CD4-positive, alpha-beta T cell treated with Interleukin-10 for 1 hour (primary cell): Measurements from ENCODE around the gene PRCD.

Experiments used
- DNase-seq: peaks from one replicate; pipeline ENCODE4 v3.0.0-alpha.2; 2020

PRCD gene

GRCh38 chr17:76575570-76575969 lies 35.7 kb downstream of the PRCD start:
- DNase-seq, result no peak

GRCh38 chr17:76576189-76576588 lies 36.3 kb downstream of the PRCD start:
- no peak for DNase-seq

DNA sequence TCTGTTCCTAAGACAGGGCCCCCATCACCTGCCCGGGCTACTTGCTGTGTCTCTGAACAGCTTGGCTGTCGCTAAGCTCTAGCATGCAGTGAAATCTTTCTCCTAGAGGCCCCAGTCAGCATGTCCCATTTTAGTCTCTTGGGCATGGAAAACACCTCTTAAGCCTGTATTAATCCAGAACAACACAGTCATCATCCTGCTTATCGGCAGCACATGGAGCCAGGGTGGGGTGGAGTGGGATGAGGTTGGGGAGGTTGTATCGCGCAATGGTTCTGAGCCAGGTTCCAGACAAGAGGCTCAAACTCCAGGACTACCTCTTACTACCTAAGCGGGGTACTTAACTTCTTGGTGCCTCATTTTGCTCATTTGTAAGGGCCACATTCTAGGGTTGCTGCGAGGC lies 38.0 kb downstream of the PRCD start:
- no peak for DNase-seq

GRCh38 chr17:76578376-76578775 lies 38.5 kb downstream of the PRCD start:
- DNase-seq, result no peak

- no peak for DNase-seq
Measured at GRCh38 chr17:76579281-76579680, 39.4 kb downstream of the PRCD start.

DNA sequence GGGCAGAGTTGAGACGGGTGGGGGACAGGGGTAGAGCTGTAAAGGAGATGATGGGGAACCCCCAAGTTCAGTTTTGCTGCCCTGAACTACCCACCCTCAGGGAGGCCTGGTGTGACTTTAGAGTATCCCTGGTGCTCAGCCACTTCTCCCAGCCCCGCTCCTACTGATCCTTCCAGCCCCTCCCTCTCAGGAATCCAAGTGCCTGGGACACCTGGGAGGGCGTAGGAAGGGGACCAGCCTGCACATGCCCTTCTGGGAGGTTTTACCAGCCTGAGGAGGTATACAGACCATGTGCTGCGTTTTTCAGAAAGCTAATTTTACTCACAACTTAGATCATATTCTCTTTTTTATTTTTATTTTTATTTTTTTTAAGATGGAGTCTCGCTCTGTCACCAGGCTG lies 41.7 kb downstream of the PRCD start:
- no peak for DNase-seq

DNA sequence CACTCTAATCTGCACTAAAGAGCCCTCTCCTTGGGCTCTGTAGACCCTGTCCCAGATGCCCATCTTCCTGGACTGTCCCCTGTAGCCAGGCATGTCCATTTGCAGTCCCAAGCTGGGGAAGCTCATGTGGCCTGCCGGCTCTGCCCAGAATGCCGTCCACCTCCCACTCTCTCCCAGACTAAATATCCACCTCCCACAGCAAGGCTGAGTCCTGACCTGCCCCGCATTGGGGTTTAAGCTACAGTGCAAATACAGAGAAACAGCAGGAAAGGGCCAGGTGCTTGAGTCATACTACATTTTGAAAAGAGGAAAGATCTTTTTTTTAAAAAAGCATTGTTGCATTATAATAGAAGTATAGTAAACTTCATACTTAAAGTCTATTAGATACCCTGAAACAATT lies 42.8 kb downstream of the PRCD start:
- no peak for DNase-seq

DNA sequence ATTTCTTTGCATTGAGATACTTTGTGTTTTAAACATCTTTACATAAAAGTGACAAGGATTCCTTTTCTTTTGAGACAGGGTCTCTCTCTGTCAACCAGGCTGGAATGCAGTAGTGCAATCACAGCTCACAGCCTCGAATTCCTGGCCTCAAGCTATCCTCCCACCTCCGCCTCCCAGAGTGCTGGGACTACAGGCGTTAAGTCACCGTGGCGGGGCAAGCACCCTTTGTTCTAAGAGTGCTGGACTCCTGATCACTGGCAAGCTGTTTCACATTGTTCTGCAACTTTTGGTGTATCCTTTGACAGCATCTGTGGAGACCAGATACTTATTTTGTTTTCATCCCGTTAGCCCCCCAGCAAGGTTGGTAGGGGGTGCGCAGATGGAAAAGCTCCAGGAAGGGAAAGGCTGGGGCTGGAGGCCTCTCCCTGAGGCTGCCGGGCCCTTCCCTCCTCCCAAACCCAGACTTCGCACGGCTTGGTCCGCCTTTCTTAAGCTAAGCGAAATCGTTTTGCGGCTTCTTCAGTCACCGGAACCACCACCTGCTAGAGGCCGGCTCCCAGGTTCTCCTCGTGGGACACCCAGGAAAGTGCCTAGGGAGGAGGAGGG lies 44.7 kb downstream of the PRCD start:
- DNase-seq, result no peak

DNA sequence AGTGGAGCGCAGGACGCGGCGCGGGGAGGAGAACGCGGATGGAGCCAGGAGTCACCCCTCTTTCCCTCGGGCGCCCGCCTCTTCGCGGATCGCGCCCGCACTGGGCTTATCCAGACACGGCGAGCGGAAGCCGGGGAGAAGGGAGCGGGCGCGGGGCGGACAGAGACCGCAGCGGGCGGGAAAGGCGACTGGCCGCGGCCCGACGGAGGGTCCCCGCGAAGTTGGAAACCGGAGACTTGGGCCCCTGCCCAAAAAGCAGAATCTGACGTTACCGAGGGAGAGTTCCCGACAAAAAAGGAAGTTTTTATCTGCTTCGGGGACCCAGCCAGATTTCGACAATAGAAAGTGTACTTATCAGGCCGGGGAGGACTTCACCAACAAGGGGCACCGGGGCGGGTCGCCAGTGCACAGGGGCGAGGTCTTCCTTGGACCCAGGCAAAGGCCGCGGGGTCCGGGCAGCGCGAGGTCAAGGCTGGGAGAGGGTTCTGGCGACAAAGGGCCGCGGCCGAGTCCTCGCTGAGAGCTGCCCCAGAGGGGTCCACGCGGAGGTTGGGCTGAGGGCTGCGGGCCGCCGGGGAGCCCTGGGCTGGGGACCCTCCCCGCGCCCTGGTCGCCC lies 45.3 kb downstream of the PRCD start:
- no peak for DNase-seq

- peak; percentile 47 for DNase-seq
Measured at GRCh38 chr17:76585649-76586593, 46.1 kb downstream of the PRCD start, which contains the start of gene ST6GALNAC2. TSS of gene ST6GALNAC2 (minus strand) at chr17:76585860. CDS start at chr17:76585808, 52 bp downstream.

DNA sequence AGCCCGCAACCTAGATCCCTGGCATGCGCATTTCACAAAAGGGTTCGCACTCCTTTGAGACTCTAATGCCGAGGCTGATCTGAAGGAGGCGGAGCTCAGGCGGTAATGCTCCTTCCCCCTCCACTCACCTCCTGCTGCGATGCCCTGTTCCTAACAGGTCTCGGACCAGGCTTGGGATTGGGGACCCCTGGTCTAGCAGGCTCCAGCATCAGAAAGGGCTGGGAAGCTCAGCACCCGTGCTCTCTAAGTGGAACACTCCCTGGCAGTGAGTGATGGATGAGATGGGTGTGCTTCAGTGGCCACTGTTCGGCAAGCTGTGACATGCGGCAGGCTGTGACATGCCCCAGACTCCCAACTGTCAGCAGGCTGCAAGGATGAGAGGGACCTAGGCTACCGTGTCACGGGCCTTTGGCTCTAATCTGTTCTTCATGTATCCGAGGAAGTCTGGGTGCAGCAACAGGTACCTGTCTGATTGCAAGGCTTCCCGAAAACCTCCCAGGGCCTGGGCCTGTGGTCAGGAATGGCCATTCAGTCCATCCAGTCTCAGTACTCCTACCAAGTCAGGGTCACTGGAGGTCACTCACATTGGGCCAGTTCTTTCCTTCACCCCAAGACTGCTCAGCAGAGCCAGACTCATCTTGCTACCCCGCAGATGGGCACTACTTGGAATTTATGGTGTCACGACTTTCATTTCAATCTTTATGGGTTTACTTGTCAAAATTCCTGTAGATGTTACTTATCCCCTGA lies 47.1 kb downstream of the PRCD start:
- DNase-seq, result no peak

- no peak for DNase-seq
Measured at GRCh38 chr17:76588182-76588581, 48.3 kb downstream of the PRCD start.

DNA sequence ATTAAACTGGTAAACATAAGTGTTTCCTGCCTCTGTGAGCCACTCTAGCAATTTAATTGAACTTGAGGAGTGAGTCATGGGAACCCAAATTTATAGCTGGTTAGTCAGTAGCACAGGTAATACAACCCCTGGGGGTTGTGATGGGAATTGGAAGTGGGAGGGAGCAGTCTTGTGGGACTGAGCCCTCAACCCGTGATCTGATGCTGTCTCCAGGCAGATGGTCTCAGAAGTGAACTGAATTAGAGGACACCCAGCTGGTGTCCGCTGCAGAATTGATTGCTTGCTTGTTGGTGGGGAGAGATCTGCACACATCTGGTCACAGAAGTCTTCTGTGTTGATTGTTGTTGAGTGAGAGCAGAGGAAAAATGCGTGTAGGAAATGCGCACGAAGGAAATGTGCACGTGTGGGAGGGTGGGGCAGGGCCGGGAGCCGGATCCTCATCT lies 53.6 kb downstream of the PRCD start:
- no peak for DNase-seq

GRCh38 chr17:76593959-76594358 lies 54.1 kb downstream of the PRCD start:
- no peak for DNase-seq

DNA sequence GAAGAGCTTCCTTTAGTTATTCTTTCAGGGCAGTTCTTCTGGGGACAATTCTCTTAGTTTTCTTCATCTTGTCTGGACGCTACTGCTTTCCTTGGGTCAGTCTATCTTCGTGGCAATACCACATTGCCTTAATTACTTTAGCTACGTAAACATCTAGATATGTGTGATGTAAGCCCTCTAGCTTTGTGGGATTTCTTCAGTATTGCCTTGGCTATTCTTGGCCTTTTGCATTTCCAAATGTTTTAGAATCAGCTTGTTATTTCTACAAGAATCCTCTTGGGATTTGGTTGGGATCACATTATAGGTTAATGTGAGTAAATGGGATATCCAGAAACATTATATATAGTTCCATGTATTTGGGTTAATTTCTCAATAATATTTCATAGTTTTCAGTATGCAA lies 54.8 kb downstream of the PRCD start:
- DNase-seq, result no peak
